Measurements from ENCODE around the gene PAM. TPM values are rescaled to one million over a fixed set of nuclear protein-coding genes. Genes with fewer than 3 reads are reported as not detected.

PAM gene
- total RNA-seq, 1 experiment from 2014 or later = 190 TPM

DNA sequence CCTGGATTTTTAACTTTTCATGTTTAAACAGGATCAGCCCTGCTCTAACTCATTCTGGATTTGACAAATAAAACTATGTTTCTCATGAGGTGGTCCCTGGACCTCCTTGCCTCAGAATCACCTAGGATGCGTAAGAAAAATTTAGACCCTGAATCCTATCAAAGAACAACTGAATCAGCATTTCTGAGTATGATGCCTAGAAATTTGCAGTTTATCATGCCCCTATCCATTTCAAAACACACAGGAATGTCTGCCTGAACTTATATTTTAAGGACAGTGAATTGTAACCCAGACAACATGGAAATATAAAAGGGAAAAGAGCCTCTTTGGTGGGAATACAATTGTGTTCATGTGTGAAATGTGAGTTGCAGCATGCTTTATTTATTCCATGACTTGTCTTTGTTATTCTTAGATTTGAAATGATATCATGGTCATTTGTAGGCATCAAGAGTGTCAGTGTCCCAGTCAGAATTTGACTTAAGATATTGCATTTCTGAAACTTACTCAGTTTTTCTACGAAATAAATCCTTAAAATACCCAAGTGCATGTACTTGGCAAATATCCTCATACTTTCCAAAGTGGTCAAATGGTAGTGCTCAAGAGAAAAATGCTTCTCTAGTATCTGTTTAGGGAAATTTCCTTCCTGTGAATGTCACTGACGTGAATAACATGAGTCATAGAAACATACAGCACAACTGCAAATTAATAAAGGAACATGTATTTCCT lies 220.5 kb downstream of the PAM start:
- ChIA-PET POLR2A (ENCODE audit: low non-redundant PET) (no interaction called here), CTCF (interaction anchor here (1.2 kb wide), 1 partner anchor 195 kb away, joined by 3 read pairs; no protein-coding TSS in a partner anchor)
- intact Hi-C loops (cut with micrococcal nuclease; ENCODE audit: unreplicated experiment) = no loop called here
- H3K4me1 ChIP-seq (ENCODE audit: insufficient read depth, low read length, poor library complexity, severe bottlenecking) = peaks cover 42% of the 10 kb centered on the region
- no peaks in the 10 kb centered on the region for H3K9me3 ChIP-seq (ENCODE audit: low read depth, low read length, poor library complexity, severe bottlenecking)
- H3K4me3 ChIP-seq (ENCODE audit: low read depth, low read length, poor library complexity, severe bottlenecking) = no peak overlapping the region
- H3K27me3 ChIP-seq (replicated peaks; ENCODE audit: insufficient read depth, low read depth, low read length, poor library complexity) = no peaks in the 10 kb centered on the region
- TF ChIP-seq EZH2 (IDR thresholded peaks at IDR 0.05; ENCODE audit: borderline replicate concordance, low read depth, low read length, poor library complexity, severe bottlenecking) (no peak), CTCF (conservative IDR thresholded peaks at IDR 0.05; ENCODE audit: low read depth, low read length) (no peak)
- no peaks in the 10 kb centered on the region for H3K36me3 ChIP-seq (ENCODE audit: insufficient read depth, low read length, poor library complexity, severe bottlenecking)
- peak overlapping the region; percentile 73 for H3K27ac ChIP-seq (ENCODE audit: low read depth, low read length, poor library complexity, severe bottlenecking)
- no TSS peak for BruUV-seq (replicated peaks)
- peak; percentile 28 for DNase-seq (ENCODE audit: low spot score)

- H3K36me3 ChIP-seq (ENCODE audit: insufficient read depth, low read length, poor library complexity, severe bottlenecking) = peaks cover 12% of the 10 kb centered on the region
Observed at GRCh38 chr5:102981957-102982635, 227.0 kb downstream of the PAM start.

DNA sequence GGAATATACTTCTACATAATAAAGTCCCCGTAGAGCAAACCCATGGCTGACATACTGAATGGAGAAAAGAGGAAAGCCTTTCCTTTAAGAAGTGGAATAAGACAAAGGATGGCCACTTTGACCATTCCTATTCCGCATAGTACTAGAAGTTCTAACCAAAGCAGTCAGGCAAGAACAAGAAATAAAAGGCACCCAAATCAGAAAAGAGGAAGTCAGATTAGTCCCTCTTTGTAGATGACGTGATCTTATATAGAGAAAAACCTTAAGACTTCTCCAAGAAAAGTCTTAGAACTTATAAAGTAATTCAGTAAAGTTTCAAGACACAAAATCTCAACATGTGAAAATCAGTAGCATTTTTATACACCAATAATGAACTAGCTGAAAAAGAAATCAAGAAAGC lies 231.0 kb downstream of the PAM start:
- TF ChIP-seq EZH2 (IDR thresholded peaks at IDR 0.05; ENCODE audit: borderline replicate concordance, low read depth, low read length, poor library complexity, severe bottlenecking) = no peak
- no peak for TF ChIP-seq CTCF (conservative IDR thresholded peaks at IDR 0.05; ENCODE audit: low read depth, low read length)
- H3K27ac ChIP-seq (ENCODE audit: low read depth, low read length, poor library complexity, severe bottlenecking) = no peak overlapping the region
- peaks cover 12% of the 10 kb centered on the region for H3K36me3 ChIP-seq (ENCODE audit: insufficient read depth, low read length, poor library complexity, severe bottlenecking)
- no peak for DNase-seq (ENCODE audit: low spot score)
- ChIA-PET CTCF (no interaction called here), POLR2A (ENCODE audit: low non-redundant PET) (no interaction called here)
- peaks cover 25% of the 10 kb centered on the region for H3K9me3 ChIP-seq (ENCODE audit: low read depth, low read length, poor library complexity, severe bottlenecking)
- H3K4me3 ChIP-seq (ENCODE audit: low read depth, low read length, poor library complexity, severe bottlenecking) = no peak overlapping the region
- no peaks in the 10 kb centered on the region for H3K27me3 ChIP-seq (replicated peaks; ENCODE audit: insufficient read depth, low read depth, low read length, poor library complexity)
- intact Hi-C loops (cut with micrococcal nuclease; ENCODE audit: unreplicated experiment) = no loop called here
- H3K4me1 ChIP-seq (ENCODE audit: insufficient read depth, low read length, poor library complexity, severe bottlenecking) = no peaks in the 10 kb centered on the region
- BruUV-seq (replicated peaks) = no TSS peak

More at GRCh38 chr5:102981957-102982635, 227.0 kb downstream of the PAM start:
- CTCF ChIA-PET = no interaction called here
- H3K27me3 ChIP-seq (replicated peaks; ENCODE audit: insufficient read depth, low read depth, low read length, poor library complexity) = no peaks in the 10 kb centered on the region
- peaks cover 25% of the 10 kb centered on the region for H3K9me3 ChIP-seq (ENCODE audit: low read depth, low read length, poor library complexity, severe bottlenecking)
- intact Hi-C loops (cut with micrococcal nuclease; ENCODE audit: unreplicated experiment) = no loop called here
- no peak for TF ChIP-seq CTCF (conservative IDR thresholded peaks at IDR 0.05; ENCODE audit: low read depth, low read length)
- no peak for TF ChIP-seq EZH2 (IDR thresholded peaks at IDR 0.05; ENCODE audit: borderline replicate concordance, low read depth, low read length, poor library complexity, severe bottlenecking)
- H3K4me1 ChIP-seq (ENCODE audit: insufficient read depth, low read length, poor library complexity, severe bottlenecking) = no peaks in the 10 kb centered on the region
- no TSS peak for BruUV-seq (replicated peaks)
- POLR2A ChIA-PET (ENCODE audit: low non-redundant PET) = no interaction called here
- no peak overlapping the region for H3K27ac ChIP-seq (ENCODE audit: low read depth, low read length, poor library complexity, severe bottlenecking)
- H3K4me3 ChIP-seq (ENCODE audit: low read depth, low read length, poor library complexity, severe bottlenecking) = no peak overlapping the region
- no peak for DNase-seq (ENCODE audit: low spot score)

Measured in A673 (cell line).